ENCODE results near the gene TNN. TPM values are rescaled to one million over a fixed set of nuclear protein-coding genes. Genes with fewer than 3 reads are reported as not detected.
"Not testable (repeated sequence)": the region's sequence is repeated elsewhere in the genome, so short reads cannot be mapped to it uniquely, and the experiment has no call there.

Gene TNN, protein sequence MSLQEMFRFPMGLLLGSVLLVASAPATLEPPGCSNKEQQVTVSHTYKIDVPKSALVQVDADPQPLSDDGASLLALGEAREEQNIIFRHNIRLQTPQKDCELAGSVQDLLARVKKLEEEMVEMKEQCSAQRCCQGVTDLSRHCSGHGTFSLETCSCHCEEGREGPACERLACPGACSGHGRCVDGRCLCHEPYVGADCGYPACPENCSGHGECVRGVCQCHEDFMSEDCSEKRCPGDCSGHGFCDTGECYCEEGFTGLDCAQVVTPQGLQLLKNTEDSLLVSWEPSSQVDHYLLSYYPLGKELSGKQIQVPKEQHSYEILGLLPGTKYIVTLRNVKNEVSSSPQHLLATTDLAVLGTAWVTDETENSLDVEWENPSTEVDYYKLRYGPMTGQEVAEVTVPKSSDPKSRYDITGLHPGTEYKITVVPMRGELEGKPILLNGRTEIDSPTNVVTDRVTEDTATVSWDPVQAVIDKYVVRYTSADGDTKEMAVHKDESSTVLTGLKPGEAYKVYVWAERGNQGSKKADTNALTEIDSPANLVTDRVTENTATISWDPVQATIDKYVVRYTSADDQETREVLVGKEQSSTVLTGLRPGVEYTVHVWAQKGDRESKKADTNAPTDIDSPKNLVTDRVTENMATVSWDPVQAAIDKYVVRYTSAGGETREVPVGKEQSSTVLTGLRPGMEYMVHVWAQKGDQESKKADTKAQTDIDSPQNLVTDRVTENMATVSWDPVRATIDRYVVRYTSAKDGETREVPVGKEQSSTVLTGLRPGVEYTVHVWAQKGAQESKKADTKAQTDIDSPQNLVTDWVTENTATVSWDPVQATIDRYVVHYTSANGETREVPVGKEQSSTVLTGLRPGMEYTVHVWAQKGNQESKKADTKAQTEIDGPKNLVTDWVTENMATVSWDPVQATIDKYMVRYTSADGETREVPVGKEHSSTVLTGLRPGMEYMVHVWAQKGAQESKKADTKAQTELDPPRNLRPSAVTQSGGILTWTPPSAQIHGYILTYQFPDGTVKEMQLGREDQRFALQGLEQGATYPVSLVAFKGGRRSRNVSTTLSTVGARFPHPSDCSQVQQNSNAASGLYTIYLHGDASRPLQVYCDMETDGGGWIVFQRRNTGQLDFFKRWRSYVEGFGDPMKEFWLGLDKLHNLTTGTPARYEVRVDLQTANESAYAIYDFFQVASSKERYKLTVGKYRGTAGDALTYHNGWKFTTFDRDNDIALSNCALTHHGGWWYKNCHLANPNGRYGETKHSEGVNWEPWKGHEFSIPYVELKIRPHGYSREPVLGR (N-terminal part only)
- 1 to 10 TPM in 1 of 4 donors, under 1 TPM in 3; 0.16 to 2.2 (median 0.63) TPM for total RNA-seq

DNA sequence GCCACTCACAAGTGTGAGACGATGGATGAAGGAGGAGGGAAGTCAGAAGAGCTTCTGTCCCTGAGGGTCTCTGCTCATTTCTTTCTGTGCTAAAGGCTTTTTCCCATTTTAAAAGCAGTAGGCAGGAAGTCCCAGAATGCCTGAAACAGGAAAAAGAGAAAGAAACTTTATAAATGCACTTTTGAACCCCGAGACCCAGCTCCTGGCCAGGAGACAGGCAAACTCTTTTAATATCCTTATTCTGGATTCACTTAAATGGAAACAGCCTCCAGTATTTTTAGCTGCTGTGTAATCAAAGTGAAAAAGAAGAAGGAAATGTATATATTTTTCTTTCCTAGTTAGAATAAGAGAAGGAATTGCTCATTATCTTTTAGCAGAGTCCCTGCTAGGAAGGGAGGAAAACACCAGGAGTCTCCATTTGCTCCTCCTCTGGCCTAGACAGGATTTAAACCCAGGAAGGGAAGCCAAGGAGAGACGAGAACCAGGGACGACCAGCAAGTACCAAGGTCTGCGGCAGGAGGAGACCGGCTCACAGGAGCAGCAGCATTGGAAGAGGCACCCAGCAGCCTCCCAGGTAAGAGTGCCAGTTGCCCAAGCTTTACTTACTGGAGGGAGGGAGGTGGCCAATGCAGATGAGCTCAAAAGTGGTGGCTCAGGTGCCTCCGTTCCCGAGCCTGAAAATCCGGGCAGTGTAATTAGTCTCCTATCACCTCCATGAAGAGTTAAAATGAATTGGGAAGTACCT lies at the start of gene TNN:
Gene TNN, plus strand, starts transcription at position 472 of the 745 bp plus-strand sequence. CDS start 9,586 bp downstream, outside the sequence.
- no peak within 1 kb of the TSS for H3K4me3 ChIP-seq
- H3K27me3 ChIP-seq, result peaks cover 4% of the 10 kb centered on the region
- WGBS, result 74% methylated on average over 9 of the region's 9 CpGs
- TF ChIP-seq, protein P1, sequence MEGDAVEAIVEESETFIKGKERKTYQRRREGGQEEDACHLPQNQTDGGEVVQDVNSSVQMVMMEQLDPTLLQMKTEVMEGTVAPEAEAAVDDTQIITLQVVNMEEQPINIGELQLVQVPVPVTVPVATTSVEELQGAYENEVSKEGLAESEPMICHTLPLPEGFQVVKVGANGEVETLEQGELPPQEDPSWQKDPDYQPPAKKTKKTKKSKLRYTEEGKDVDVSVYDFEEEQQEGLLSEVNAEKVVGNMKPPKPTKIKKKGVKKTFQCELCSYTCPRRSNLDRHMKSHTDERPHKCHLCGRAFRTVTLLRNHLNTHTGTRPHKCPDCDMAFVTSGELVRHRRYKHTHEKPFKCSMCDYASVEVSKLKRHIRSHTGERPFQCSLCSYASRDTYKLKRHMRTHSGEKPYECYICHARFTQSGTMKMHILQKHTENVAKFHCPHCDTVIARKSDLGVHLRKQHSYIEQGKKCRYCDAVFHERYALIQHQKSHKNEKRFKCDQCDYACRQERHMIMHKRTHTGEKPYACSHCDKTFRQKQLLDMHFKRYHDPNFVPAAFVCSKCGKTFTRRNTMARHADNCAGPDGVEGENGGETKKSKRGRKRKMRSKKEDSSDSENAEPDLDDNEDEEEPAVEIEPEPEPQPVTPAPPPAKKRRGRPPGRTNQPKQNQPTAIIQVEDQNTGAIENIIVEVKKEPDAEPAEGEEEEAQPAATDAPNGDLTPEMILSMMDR (IDR thresholded peaks at IDR 0.05), result no peak
- TF ChIP-seq EP300 (IDR thresholded peaks at IDR 0.05) (no peak), POLR2AphosphoS5 (IDR thresholded peaks at IDR 0.05) (no peak), POLR2A (IDR thresholded peaks at IDR 0.05) (no peak)
- H3K27ac ChIP-seq, result no peak within 1 kb of the TSS
- H3K4me1 ChIP-seq, result peaks cover 10% of the 10 kb centered on the region
- no peaks in the 10 kb centered on the region for H3K36me3 ChIP-seq
- no peaks in the 10 kb centered on the region for H3K9me3 ChIP-seq
- DNase-seq (ENCODE audit: low spot score in 2 of 2), result no peak

DNA sequence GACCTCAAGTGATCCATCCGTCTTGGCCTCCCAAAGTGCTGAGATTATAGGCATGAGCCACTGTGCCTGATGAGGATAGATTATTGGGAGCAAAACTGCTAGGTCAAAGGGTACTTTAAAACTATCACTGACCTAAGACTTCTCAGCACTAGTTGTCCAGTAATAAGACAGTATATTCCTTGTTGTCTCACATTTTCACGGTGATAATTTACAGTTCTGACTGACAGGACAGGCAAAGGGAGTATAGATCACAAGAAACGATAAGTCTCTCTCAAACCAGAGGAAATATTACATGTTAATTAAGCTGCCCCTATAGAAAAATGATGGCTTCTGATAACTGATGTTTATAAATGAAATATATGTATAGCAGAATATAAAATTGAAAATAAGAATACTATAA lies 48.1 kb upstream of the TNN start:
- Histone ChIP-seq H3K4me3 (no peak overlapping the region), H3K36me3 (peaks cover 39% of the 10 kb centered on the region), H3K4me1 (peaks cover 14% of the 10 kb centered on the region), H3K9me3 (no peaks in the 10 kb centered on the region), H3K27ac (no peak overlapping the region), H3K27me3 (no peaks in the 10 kb centered on the region)
- no peak for DNase-seq (ENCODE audit: low spot score in 2 of 2)
- TF ChIP-seq, protein P1 (IDR thresholded peaks at IDR 0.05), result no peak
- TF ChIP-seq POLR2AphosphoS5 (IDR thresholded peaks at IDR 0.05), result no peak
- no peak for TF ChIP-seq POLR2A (IDR thresholded peaks at IDR 0.05)
- no peak for TF ChIP-seq EP300 (IDR thresholded peaks at IDR 0.05)
- WGBS, result 91% methylated on average over 3 of the region's 3 CpGs

DNA sequence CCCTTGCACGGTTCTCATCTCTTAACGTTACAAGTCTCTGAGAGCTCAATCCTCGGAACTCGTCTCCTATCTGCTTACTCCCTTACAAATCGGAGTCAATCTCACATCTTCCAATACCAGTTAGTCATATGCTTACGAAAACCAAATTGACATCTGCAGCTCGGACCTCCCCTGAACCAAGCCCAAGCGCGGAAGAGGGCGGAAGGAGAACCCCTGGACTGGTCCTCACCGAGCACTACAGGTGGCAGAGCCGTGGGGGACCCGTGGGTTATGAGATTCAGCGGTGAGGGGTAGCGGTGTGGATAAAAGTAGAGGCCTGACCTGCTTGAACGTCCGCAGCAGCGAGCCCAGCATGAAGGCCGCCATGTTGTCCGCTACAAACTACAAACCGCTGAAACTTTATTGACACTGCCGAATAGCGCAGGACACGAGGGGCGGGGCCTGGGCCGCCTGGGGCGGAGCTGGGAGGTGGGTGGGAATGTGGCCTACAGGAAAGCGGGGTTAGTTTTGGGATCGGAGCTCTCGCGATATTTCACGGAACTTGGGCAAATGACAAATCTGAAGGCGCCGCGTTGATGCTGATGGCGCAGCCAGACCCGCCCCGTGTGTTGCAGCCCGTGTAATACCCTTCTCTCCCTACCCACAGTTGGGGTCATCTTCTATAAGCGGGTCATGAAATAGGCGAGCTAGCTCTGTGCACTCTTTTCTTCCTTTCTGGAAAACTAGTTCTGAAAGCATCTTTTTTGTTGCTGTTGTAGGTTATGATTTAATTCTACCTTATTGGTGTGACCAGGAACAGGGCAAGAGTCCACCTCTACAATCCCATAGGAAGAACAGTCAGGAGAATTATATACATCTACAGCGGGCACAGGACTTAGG lies 44.4 kb upstream of the TNN start, which contains the start of gene MRPS14:
Gene MRPS14, minus strand, starts transcription at position 383 of the 879 bp plus-strand sequence. Its CDS starts 17 bp downstream, at position 366.
- TF ChIP-seq, protein P1 (IDR thresholded peaks at IDR 0.05), result no peak
- TF ChIP-seq POLR2AphosphoS5 (IDR thresholded peaks at IDR 0.05), result peak in 2 of 3 donors; percentile 13 to 87
- peak in 1 of 2 donors; percentile 61 for TF ChIP-seq POLR2A (IDR thresholded peaks at IDR 0.05)
- peak; percentile 98 for DNase-seq (ENCODE audit: low spot score in 2 of 2)
- Histone ChIP-seq H3K36me3 (peaks cover 1% of the 10 kb centered on the region), H3K4me1 (peaks cover 14% of the 10 kb centered on the region), H3K27ac (peak within 1 kb of the TSS; percentile 87), H3K27me3 (no peaks in the 10 kb centered on the region), H3K9me3 (no peaks in the 10 kb centered on the region), H3K4me3 (peak within 1 kb of the TSS; percentile 88)
- WGBS, result 3% methylated on average over 41 of the region's 42 CpGs

DNA sequence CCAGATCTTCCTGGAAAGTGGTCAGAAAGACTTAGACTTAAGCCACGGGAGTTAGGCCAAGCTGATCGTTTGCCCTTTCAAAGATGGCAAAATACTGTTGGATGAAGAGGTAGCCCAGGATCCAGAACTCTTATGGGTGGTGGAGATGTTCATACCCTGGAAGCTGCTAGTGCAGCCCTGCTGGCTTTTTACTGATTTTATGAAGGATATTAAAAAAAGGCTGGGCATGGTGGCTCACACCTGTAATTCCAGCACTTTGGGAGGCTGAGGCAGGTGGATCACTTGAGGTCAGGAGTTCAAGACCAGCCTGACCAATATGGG lies 43.8 kb upstream of the TNN start:
- H3K36me3 ChIP-seq; H3K9me3 ChIP-seq; H3K27me3 ChIP-seq; DNase-seq (ENCODE audit: low spot score in 2 of 2): not testable (repeated sequence)
- 94% methylated on average over 2 of the region's 2 CpGs for WGBS
- H3K4me1 ChIP-seq, result peaks cover 14% of the 10 kb centered on the region
- H3K4me3 ChIP-seq, result peak overlapping the region; percentile 88
- H3K27ac ChIP-seq, result peak overlapping the region; percentile 87
